ENCODE data around the gene OR2L13. TPM values are rescaled to one million over a fixed set of nuclear protein-coding genes. Genes with fewer than 3 reads are reported as not detected.

OR2L13 gene, protein sequence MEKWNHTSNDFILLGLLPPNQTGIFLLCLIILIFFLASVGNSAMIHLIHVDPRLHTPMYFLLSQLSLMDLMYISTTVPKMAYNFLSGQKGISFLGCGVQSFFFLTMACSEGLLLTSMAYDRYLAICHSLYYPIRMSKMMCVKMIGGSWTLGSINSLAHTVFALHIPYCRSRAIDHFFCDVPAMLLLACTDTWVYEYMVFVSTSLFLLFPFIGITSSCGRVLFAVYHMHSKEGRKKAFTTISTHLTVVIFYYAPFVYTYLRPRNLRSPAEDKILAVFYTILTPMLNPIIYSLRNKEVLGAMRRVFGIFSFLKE
- not detected for total RNA-seq

DNA sequence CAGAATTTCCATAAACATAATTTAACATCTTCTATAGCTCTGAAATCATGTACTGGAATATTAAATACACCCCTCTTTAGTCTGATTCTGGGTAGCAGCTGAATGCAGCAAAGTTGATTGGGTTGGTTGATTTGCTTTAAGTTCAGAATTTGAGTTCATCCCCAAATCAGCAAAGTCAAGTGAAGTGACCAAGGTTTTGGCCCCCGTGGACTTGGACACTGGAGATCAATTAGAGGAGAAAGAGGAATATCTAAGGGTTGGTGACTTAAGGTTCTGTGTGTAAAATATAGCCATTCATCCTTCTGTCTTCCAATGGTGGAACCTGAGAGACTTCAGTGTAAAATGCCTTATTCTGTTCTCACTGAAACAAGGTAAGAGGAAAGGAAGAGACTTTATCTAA is at the start of gene OR2L13:
OR2L13 (plus strand) TSS at position 301 of the 400 bp plus-strand sequence. CDS start 4,192 bp downstream, outside the sequence.
- TF ChIP-seq POLR2AphosphoS5 (IDR thresholded peaks at IDR 0.05) (no peak), EP300 (IDR thresholded peaks at IDR 0.05) (no peak), POLR2A (IDR thresholded peaks at IDR 0.05; ENCODE audit: low read depth) (no peak)
- TF ChIP-seq, protein P1, sequence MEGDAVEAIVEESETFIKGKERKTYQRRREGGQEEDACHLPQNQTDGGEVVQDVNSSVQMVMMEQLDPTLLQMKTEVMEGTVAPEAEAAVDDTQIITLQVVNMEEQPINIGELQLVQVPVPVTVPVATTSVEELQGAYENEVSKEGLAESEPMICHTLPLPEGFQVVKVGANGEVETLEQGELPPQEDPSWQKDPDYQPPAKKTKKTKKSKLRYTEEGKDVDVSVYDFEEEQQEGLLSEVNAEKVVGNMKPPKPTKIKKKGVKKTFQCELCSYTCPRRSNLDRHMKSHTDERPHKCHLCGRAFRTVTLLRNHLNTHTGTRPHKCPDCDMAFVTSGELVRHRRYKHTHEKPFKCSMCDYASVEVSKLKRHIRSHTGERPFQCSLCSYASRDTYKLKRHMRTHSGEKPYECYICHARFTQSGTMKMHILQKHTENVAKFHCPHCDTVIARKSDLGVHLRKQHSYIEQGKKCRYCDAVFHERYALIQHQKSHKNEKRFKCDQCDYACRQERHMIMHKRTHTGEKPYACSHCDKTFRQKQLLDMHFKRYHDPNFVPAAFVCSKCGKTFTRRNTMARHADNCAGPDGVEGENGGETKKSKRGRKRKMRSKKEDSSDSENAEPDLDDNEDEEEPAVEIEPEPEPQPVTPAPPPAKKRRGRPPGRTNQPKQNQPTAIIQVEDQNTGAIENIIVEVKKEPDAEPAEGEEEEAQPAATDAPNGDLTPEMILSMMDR (IDR thresholded peaks at IDR 0.05): no peak
- no peak within 1 kb of the TSS for H3K4me3 ChIP-seq
- no peaks in the 10 kb centered on the region for H3K4me1 ChIP-seq
- 46% methylated on average over 1 of the region's 1 CpG for WGBS
- H3K27ac ChIP-seq (replicated peaks in 1 of 4): no peak within 1 kb of the TSS
- no peaks in the 10 kb centered on the region for H3K27me3 ChIP-seq
- intact Hi-C loops (cut with DNase I): no loop called here
- H3K36me3 ChIP-seq: no peaks in the 10 kb centered on the region
- DNase-seq (ENCODE audit: extremely low spot score): no peak
- H3K9me3 ChIP-seq: peaks cover 0 to 7% (median 0%) of the 10 kb centered on the region in 4 donors

DNA sequence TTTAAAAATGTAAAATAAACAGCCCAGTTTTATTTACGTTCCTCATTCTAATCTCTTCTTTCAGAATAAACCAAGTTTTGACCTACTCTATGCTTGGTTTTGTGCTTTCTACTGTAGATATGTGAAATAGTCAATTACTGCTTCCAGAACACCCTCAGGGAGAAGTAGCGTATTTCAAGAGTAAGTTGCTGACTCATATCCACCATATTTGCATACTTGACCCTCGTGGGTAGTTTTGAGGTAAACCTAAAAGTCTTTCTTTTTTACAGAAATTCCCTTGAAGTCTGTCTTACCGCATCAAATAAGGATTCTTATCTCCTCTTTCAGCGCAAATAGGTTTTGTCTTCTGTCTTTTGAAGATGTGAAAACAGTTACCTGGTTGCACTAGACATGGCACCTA is 49.8 kb upstream of the OR2L13 start:
- no peak overlapping the region for H3K4me3 ChIP-seq
- no peaks in the 10 kb centered on the region for H3K9me3 ChIP-seq
- DNase-seq (ENCODE audit: extremely low spot score): no peak
- no peak overlapping the region for H3K27ac ChIP-seq (replicated peaks in 1 of 4)
- WGBS: 74% methylated on average over 5 of the region's 5 CpGs
- H3K4me1 ChIP-seq: no peaks in the 10 kb centered on the region
- TF ChIP-seq EP300 (IDR thresholded peaks at IDR 0.05): no peak
- no peak for TF ChIP-seq POLR2A (IDR thresholded peaks at IDR 0.05; ENCODE audit: low read depth)
- TF ChIP-seq, protein P1 (IDR thresholded peaks at IDR 0.05): no peak
- no peak for TF ChIP-seq POLR2AphosphoS5 (IDR thresholded peaks at IDR 0.05)
- intact Hi-C loops (cut with DNase I): no loop called here
- no peaks in the 10 kb centered on the region for H3K27me3 ChIP-seq
- H3K36me3 ChIP-seq: no peaks in the 10 kb centered on the region

DNA sequence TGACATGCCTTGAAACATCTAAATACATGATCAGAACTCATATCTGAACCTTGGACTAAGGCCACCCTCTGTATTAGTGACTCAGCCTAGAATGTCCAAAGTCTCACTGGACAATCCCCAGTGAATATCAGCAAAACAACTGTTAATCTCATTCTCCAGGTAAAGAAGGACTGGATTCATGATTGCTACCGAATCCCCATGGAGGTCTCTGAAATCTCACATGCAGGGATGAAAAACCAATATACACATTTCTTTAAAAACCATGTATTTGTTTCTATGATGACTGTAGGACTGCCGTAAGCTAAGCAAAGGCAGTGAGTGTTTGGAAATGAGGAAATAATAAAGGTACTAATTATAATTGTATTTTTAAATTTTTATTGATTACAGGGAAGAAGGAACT is 48.4 kb upstream of the OR2L13 start, which contains the start of gene OR2L3:
OR2L3 (plus strand) TSS at position 301 of the 400 bp plus-strand sequence. CDS start 13,846 bp downstream, outside the sequence.
- intact Hi-C loops (cut with DNase I): no loop called here
- no peaks in the 10 kb centered on the region for H3K36me3 ChIP-seq

DNA sequence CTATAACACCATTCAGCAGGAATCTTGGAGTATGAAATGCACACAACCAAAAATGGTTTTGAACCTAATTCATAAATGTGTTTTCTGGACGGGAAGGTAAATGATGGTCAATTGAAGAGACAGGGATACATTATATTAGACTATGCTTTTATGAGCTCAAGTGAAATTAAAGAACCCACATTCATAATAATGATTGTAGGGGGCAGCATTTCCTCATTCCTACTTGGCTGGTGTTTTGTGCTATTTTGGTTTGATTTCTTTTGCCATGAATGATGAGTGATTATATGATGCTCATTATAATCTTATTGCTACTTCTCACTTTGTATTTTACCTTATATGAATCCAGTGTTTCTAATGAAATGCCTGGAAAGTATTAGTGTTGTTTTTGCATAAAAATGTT is 48.0 kb upstream of the OR2L13 start:
- no peak overlapping the region for H3K27ac ChIP-seq (replicated peaks in 1 of 4)
- no peak for DNase-seq (ENCODE audit: extremely low spot score)
- no peaks in the 10 kb centered on the region for H3K9me3 ChIP-seq
- H3K4me1 ChIP-seq: no peaks in the 10 kb centered on the region
- H3K36me3 ChIP-seq: no peaks in the 10 kb centered on the region
- intact Hi-C loops (cut with DNase I): no loop called here
- 62% methylated on average over 1 of the region's 1 CpG for WGBS
- no peak overlapping the region for H3K4me3 ChIP-seq
- H3K27me3 ChIP-seq: no peaks in the 10 kb centered on the region
- TF ChIP-seq, protein P1 (IDR thresholded peaks at IDR 0.05): no peak
- TF ChIP-seq POLR2A (IDR thresholded peaks at IDR 0.05; ENCODE audit: low read depth): no peak
- TF ChIP-seq POLR2AphosphoS5 (IDR thresholded peaks at IDR 0.05): no peak
- no peak for TF ChIP-seq EP300 (IDR thresholded peaks at IDR 0.05)

More for the DNA sequence above, 48.4 kb upstream of the OR2L13 start, which contains the start of gene OR2L3:
- H3K27ac ChIP-seq (replicated peaks in 1 of 4): no peak within 1 kb of the TSS
- H3K4me3 ChIP-seq: no peak within 1 kb of the TSS
- WGBS: 69% methylated on average over 2 of the region's 2 CpGs
- no peaks in the 10 kb centered on the region for H3K4me1 ChIP-seq
- no peaks in the 10 kb centered on the region for H3K9me3 ChIP-seq
- TF ChIP-seq POLR2AphosphoS5 (IDR thresholded peaks at IDR 0.05): no peak
- TF ChIP-seq EP300 (IDR thresholded peaks at IDR 0.05): no peak
- TF ChIP-seq, protein P1 (IDR thresholded peaks at IDR 0.05): no peak
- no peak for TF ChIP-seq POLR2A (IDR thresholded peaks at IDR 0.05; ENCODE audit: low read depth)
- DNase-seq (ENCODE audit: extremely low spot score): no peak
- H3K27me3 ChIP-seq: no peaks in the 10 kb centered on the region

All from esophagus muscularis mucosa (tissue), 4 donors.